GM18507 (cell line): ENCODE data around the gene OCA2.

Source experiments
- DNase-seq: peaks from one replicate; pipeline ENCODE4 v3.0.0; 2011; ENCODE audit warnings: low read depth; ENCODE audit not compliant: insufficient read length; ENCODE audit errors: extremely low spot score
- FAIRE-seq: peaks from 2 replicates; lab custom pipeline; 2011; peaks lifted over from hg19 to GRCh38; lab: Jason Lieb, UNC

Gene OCA2

DNA sequence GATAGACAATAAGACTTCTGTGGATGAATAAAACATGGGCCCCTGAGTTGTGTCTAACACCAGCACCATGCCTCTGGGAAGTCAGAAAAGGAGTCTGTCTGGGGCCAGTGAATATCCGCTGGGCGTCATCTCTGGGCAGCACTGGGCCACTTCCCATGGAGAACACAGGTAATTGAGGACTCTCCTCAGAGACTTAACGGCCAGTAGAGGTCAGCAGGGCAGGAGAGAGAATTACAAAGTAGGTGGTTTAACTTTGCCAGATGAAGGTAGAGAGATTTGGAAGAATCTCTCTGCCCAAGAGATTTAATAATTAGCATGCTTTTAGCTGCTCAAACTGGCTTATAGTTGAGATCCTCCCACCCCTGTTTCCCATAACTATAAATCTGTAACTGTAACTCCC lies 65.7 kb downstream of the OCA2 start:
- FAIRE-seq = no peak

GRCh38 chr15:28030801-28031200 lies 68.3 kb downstream of the OCA2 start:
- FAIRE-seq = no peak
- DNase-seq = no peak

More for the DNA sequence above, 65.7 kb downstream of the OCA2 start:
- no peak for DNase-seq

GRCh38 chr15:28027714-28028076 lies 71.4 kb downstream of the OCA2 start:
- FAIRE-seq (no peak), DNase-seq (no peak)

- FAIRE-seq = no peak
- no peak for DNase-seq
These were observed 72.1 kb downstream of the OCA2 start for GRCh38 chr15:28026764-28027713.

- FAIRE-seq (no peak), DNase-seq (no peak)
These were observed 72.9 kb downstream of the OCA2 start for GRCh38 chr15:28026221-28026620.

GRCh38 chr15:28025413-28025812 lies 73.7 kb downstream of the OCA2 start:
- DNase-seq (no peak), FAIRE-seq (no peak)

- no peak for DNase-seq
- FAIRE-seq = no peak
These were observed 74.2 kb downstream of the OCA2 start for GRCh38 chr15:28024889-28025250.

- DNase-seq (no peak), FAIRE-seq (no peak)
These were observed 74.9 kb downstream of the OCA2 start for GRCh38 chr15:28023933-28024888.

DNA sequence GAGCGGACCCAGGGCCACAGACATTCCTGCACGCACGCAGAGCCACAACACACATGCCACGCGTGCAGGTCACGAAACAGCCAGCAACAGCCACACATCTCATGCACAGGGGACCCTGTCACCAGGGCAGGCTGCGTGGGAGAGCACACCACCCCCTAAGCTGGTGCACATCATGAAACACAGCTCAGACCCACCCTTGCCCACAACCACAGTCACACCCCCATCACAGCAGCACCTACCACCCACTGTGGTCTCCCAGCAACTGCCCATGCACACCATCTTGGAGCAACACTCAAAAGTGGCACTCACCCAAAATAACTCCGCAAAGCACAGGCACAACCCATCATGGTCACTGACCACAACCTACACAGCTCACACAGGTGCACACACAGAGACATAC lies 75.7 kb downstream of the OCA2 start:
- no peak for DNase-seq
- FAIRE-seq = no peak

GRCh38 chr15:28022961-28023360 lies 76.2 kb downstream of the OCA2 start:
- no peak for FAIRE-seq
- no peak for DNase-seq

GRCh38 chr15:28022181-28022580 lies 76.9 kb downstream of the OCA2 start:
- no peak for FAIRE-seq
- DNase-seq = no peak

DNA sequence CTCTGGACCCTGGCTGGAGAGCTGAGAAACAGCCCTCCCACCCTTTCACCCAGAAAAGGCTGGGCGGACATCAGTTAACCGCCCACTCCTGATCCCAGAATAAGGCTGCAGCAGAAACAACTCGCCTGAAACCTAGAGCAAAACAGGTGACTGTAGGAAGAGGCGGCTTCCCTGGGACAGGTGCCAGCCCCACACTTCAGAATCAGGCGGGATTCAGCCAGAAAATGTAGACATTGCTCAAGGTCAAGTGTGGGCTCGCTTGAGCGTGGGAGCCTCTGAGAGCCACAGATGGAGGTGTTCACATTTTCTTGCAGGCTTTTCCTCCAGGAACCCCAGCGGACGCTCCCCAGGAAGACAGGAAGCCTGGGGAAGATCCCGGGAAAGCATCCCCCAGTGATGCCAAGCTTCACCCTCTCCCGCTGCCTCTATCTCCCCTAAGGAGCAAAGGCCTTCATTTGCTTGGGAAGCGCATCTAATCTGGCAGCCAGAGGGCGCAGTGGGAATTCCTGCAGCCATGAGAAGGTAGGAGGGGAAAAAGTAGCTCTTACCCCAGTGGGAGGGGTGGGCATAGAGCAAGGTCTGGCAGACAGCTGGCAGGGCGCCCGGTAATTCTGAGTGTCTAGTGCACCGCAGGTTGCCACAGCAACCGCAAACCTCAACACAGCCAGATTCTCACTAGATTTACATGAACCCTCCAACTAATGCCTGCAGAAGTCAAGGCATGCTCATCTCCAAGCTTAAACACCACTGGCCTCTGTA lies 77.7 kb downstream of the OCA2 start:
- DNase-seq = no peak
- no peak for FAIRE-seq

DNA sequence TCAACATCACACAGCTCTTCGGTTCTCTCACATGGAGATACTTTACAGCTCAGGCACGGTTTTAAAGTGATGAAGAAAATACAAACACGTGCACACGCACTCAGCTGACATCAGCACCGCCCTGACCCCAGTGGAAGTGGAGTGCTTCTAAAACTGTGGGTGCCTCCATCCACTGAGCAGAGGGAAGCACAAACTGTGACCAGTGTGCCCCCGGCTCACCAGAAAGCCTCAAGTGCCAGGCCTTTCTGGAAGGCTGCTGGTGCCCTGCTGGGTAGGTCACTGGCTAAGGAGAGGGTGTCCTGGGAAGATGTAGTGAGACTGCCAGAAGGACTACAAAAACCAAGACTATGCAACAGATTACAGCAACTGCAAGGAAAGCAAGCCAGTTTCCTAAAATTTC lies 78.5 kb downstream of the OCA2 start:
- DNase-seq = no peak
- FAIRE-seq = no peak

GRCh38 chr15:28019594-28020309 lies 79.4 kb downstream of the OCA2 start:
- no peak for FAIRE-seq
- no peak for DNase-seq

GRCh38 chr15:28018291-28019044 lies 80.6 kb downstream of the OCA2 start:
- FAIRE-seq (no peak), DNase-seq (no peak)

- no peak for DNase-seq
- FAIRE-seq = no peak
These were observed 81.6 kb downstream of the OCA2 start for GRCh38 chr15:28017423-28017924.

DNA sequence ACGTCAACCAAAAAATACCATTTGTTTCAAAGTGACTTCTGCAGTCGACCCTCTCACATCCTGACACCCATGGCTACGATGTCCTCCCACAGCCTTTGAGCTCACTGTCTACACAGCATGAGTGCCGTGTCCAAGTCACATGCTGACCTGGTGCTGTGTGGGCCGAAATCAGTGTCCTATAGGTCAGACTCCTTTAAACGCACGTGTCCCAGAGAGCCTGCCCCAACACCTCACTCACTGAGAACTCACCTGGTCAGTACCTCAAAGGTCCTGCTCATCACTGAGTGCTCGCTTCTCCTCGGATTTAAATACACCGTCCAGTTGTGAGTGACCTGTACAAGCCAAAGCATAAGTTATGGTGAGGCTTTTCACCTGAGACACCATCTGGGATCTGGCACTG lies 83.3 kb downstream of the OCA2 start:
- FAIRE-seq (no peak), DNase-seq (no peak)

GRCh38 chr15:28014623-28015200 lies 84.4 kb downstream of the OCA2 start:
- FAIRE-seq (no peak), DNase-seq (no peak)
